OCI-LY1 (cell line): ENCODE measurements around the gene CREB3L1.

Source experiments
- H2AFZ ChIP-seq: fragments of 200-600 bp; sonication (generic), shearing (Covaris generic); 2 replicates; pipeline ENCODE4 v1.6.0; 2014; ENCODE audit warnings: antibody characterized with exemption, mild to moderate bottlenecking, low read length
- H3F3A ChIP-seq: fragments of 200-600 bp; sonication (generic), shearing (Covaris generic); 2 replicates; pipeline ENCODE4 v1.6.0; 2014; ENCODE audit warnings: mild to moderate bottlenecking, antibody characterized with exemption, low read length, moderate library complexity; ENCODE audit not compliant: insufficient read depth
- H3K27ac ChIP-seq: fragments of 200-600 bp; sonication (generic); 2 replicates; pipeline ENCODE4 v1.5.1; 2014; ENCODE audit warnings: low read length, mixed run types, mild to moderate bottlenecking, low read depth; ENCODE audit not compliant: poor library complexity, severe bottlenecking
- H3K27me3 ChIP-seq: fragments of 200-600 bp; sonication (generic); 2 replicates; pipeline ENCODE4 v1.6.0; 2014; ENCODE audit warnings: antibody characterized with exemption, mild to moderate bottlenecking, low read length, moderate library complexity; ENCODE audit not compliant: insufficient read depth
- H3K36me3 ChIP-seq: fragments of 200-600 bp; sonication (generic); 2 replicates; pipeline ENCODE4 v1.6.1; 2014; ENCODE audit warnings: mild to moderate bottlenecking, antibody characterized with exemption, low read length, moderate library complexity, mixed read lengths; ENCODE audit not compliant: insufficient read depth
- H3K4me1 ChIP-seq: fragments of 200-600 bp; sonication (generic); 2 replicates; pipeline ENCODE4 v1.5.1; 2014; ENCODE audit warnings: mild to moderate bottlenecking, low read length, moderate library complexity; ENCODE audit not compliant: insufficient read depth, severe bottlenecking
- H3K4me2 ChIP-seq: fragments of 200-600 bp; sonication (generic), shearing (Covaris generic); 2 replicates; pipeline ENCODE4 v1.6.1; 2014; ENCODE audit warnings: low read length
- H3K4me3 ChIP-seq: fragments of 200-600 bp; sonication (generic); 2 replicates; pipeline ENCODE4 v1.5.1; 2014; ENCODE audit warnings: low read length, low read depth, mild to moderate bottlenecking, mixed read lengths; ENCODE audit not compliant: poor library complexity, severe bottlenecking
- H3K79me2 ChIP-seq: fragments of 200-600 bp; shearing (Covaris generic); 2 replicates; pipeline ENCODE4 v1.6.1; 2016; ENCODE audit warnings: mixed run types, low read length, mixed read lengths; ENCODE audit not compliant: insufficient read depth
- H3K9ac ChIP-seq: fragments of 200-600 bp; sonication (generic), shearing (Covaris generic); 2 replicates; pipeline ENCODE4 v1.6.1; 2014; ENCODE audit warnings: mild to moderate bottlenecking, low read length, mixed read lengths
- H3K9me2 ChIP-seq: fragments of 200-600 bp; sonication (generic), shearing (Covaris generic); 2 replicates; pipeline ENCODE4 v1.6.1; 2014; ENCODE audit warnings: low read depth, mild to moderate bottlenecking, low read length, mixed read lengths
- H3K9me3 ChIP-seq: fragments of 200-600 bp; shearing (Covaris generic); 2 replicates; pipeline ENCODE4 v1.6.1; 2014; ENCODE audit warnings: low read length, mixed read lengths
- H4K20me1 ChIP-seq: fragments of 200-600 bp; sonication (generic), shearing (Covaris generic); 2 replicates; pipeline ENCODE4 v1.6.0; 2016; ENCODE audit warnings: mild to moderate bottlenecking, low read length; ENCODE audit not compliant: insufficient read depth
- EZH2 ChIP-seq: fragments of 200-600 bp; sonication (generic), shearing (Covaris generic); IDR thresholded peaks from 2 replicates; pipeline ENCODE4 v1.8.0; 2017; ENCODE audit warnings: borderline replicate concordance, mixed run types, mild to moderate bottlenecking, antibody characterized with exemption, low read length, moderate library complexity, mixed read lengths
- TF ChIP-seq, protein P1 (sequence below): fragments of 200-600 bp; sonication (generic), shearing (Covaris generic); IDR thresholded peaks from 2 replicates; pipeline ENCODE4 v1.5.1; 2017; ENCODE audit warnings: mild to moderate bottlenecking, antibody characterized with exemption, low read length, moderate library complexity, mixed read lengths

Gene CREB3L1

DNA sequence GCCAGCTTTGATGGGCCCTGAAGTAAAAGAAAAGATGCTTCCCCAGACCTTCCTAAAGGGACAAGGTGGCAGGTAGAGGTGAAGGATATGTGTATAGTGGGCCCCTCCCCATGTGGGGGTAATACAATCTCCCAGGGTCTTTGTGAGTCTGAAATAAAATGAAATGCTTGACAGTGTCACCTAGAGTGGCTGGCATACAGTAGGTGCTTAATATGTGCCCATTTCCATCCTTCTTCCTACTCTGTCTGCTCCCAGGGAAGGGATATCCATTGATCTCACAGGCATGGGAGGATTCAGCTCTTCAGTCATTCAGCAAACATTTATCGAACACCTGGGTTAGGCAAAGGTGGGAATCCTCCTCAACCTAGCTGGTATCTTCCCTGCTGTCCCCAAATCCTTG, 6.1 kb upstream of the CREB3L1 start:
- Histone ChIP-seq H3K79me2 (no peaks in the 10 kb centered on the region), H3F3A (no peaks in the 10 kb centered on the region), H2AFZ (no peak overlapping the region), H3K4me3 (no peak overlapping the region), H3K4me1 (peaks cover 6% of the 10 kb centered on the region), H3K9me2 (no peaks in the 10 kb centered on the region), H4K20me1 (no peaks in the 10 kb centered on the region), H3K9me3 (no peaks in the 10 kb centered on the region), H3K27me3 (no peaks in the 10 kb centered on the region; the same call in 1 of the 2 replicates), H3K4me2 (no peak overlapping the region), H3K9ac (no peak overlapping the region), H3K36me3 (no peaks in the 10 kb centered on the region), H3K27ac (no peak overlapping the region)
- TF ChIP-seq EZH2 = no peak
- TF ChIP-seq, protein P1, sequence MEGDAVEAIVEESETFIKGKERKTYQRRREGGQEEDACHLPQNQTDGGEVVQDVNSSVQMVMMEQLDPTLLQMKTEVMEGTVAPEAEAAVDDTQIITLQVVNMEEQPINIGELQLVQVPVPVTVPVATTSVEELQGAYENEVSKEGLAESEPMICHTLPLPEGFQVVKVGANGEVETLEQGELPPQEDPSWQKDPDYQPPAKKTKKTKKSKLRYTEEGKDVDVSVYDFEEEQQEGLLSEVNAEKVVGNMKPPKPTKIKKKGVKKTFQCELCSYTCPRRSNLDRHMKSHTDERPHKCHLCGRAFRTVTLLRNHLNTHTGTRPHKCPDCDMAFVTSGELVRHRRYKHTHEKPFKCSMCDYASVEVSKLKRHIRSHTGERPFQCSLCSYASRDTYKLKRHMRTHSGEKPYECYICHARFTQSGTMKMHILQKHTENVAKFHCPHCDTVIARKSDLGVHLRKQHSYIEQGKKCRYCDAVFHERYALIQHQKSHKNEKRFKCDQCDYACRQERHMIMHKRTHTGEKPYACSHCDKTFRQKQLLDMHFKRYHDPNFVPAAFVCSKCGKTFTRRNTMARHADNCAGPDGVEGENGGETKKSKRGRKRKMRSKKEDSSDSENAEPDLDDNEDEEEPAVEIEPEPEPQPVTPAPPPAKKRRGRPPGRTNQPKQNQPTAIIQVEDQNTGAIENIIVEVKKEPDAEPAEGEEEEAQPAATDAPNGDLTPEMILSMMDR = no peak

DNA sequence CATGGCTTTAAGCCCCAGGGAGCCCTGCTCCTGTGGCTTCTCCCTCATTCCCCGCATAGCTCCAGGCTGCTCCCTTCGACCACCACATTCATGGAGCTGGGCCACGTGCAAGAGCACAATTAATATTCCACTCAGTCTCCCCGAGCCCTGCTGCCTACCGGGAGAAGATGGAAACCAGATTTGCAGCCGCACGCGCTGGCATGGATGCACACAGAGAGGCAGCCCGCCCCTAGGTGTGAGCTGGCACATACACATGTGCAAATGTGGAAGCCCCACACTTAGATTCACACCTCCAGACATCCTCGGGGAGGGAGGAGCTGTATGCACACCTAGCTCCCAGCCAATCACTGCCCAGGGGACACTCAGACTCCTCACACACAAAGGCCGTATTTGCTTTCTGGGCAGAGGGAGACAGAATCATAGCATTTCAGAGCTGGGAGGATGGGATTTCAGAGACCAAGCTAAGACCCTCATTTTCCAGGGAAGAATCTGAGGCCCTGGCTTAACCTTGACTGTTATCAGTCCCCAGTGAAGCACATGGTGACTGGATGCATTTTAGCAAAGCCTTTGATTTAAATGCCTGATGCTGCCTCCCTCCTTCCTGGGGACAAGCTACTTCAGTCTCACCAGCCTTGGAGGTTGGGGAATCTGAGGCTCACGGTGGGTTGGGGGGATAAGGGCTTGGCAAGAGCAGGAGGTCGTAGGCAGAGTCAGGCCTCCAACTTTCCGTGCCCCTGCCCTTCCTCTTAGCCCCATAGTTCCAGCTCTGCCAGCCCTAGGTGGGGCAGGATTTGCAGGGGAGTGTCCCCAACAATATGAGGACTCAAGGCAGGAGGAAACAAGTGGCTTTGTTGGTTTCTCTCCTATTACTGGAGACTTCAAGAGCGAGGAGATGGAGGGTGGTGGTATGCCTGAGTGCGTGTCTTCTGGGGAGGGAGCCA, 5.3 kb upstream of the CREB3L1 start:
- H2AFZ ChIP-seq = no peak overlapping the region
- H3K27me3 ChIP-seq = no peaks in the 10 kb centered on the region; the same call in 1 of the 2 replicates
- H3K9me3 ChIP-seq = no peaks in the 10 kb centered on the region
- H3K4me3 ChIP-seq = no peak overlapping the region
- H3K79me2 ChIP-seq = no peaks in the 10 kb centered on the region
- no peak overlapping the region for H3K27ac ChIP-seq
- H4K20me1 ChIP-seq = no peaks in the 10 kb centered on the region
- no peaks in the 10 kb centered on the region for H3K9me2 ChIP-seq
- no peaks in the 10 kb centered on the region for H3K4me1 ChIP-seq
- TF ChIP-seq, protein P1 = no peak
- no peak for TF ChIP-seq EZH2
- H3K9ac ChIP-seq = no peak overlapping the region
- H3K36me3 ChIP-seq = no peaks in the 10 kb centered on the region
- H3K4me2 ChIP-seq = no peak overlapping the region
- H3F3A ChIP-seq = no peaks in the 10 kb centered on the region

DNA sequence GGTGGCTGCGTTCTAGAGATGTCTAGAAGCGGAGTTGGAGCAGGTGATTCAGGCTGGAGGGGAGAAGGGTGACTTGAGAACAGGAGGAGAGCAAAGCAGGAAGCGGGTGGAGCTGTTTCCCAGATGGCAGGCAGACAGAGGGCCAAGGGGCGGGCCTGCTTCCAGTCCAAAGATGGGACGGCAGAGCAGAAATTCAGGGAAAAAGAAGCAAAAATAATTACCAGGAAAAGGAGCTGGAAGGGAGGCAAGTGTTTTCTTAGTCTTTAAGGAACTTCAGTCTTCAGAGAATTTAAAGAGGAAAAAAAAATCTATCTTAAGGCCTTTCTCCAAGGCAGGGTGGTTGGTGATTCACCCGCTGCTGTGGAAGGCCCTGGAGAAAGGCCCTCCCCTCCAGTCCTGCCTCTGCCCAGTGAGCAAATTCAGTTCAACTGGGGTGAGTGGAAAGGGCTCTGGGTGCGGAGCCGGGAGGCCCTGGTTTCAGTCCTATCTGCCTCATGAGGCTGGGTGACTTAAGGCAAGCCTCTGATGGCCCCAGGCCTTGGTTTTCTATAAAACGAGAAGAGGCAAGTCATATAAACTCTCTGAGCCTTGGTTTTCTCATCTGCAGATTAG, 4.5 kb upstream of the CREB3L1 start:
- TF ChIP-seq, protein P1 = no peak
- TF ChIP-seq EZH2 = no peak
- Histone ChIP-seq H3K9me3 (no peaks in the 10 kb centered on the region), H3K36me3 (no peaks in the 10 kb centered on the region), H3K4me1 (no peaks in the 10 kb centered on the region), H3K79me2 (no peaks in the 10 kb centered on the region), H3K4me3 (no peak overlapping the region), H2AFZ (no peak overlapping the region), H3K4me2 (no peak overlapping the region), H3K27me3 (no peaks in the 10 kb centered on the region; the same call in 1 of the 2 replicates), H3K9me2 (no peaks in the 10 kb centered on the region), H3F3A (no peaks in the 10 kb centered on the region), H3K9ac (no peak overlapping the region), H3K27ac (no peak overlapping the region), H4K20me1 (no peaks in the 10 kb centered on the region)
